HG02852 (cell line): ENCODE results near the gene AP2S1.
"Not testable (repeated sequence)": the region's sequence is repeated elsewhere in the genome, so short reads cannot be mapped to it uniquely, and the experiment has no call there.

Experiments used
- ATAC-seq: cut with Tn5 transposase; IDR thresholded peaks from one replicate; pipeline ENCODE4 v1.9.1; 2021; ENCODE audit warnings: mild to moderate bottlenecking, moderate library complexity; ENCODE audit not compliant: unreplicated experiment

Gene AP2S1

GRCh38 chr19:46809534-46810272, 40.9 kb downstream of the AP2S1 start:
- ATAC-seq, result no peak

- ATAC-seq, result no peak
Measured at GRCh38 chr19:46806656-46807055, 44.0 kb downstream of the AP2S1 start.

DNA sequence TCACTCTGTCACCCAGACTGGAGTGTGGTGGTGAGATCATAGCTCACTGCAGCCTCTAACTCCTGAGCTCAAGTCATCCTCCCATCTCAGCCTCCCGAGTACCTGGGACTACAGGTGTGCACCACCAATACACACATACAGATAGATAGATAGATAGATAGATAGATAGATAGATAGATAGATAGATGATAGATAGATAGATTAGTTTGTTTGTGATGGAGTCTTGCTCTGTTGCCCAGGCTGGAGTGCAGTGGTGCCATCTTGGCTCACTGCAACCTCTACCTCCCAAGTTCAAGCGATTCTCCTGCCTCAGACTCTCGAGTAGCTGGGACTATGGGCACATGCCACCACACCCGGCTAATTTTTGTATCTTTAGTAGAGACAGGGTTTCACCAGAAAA, 46.2 kb downstream of the AP2S1 start:
- not testable (repeated sequence) for ATAC-seq

- no peak for ATAC-seq
Measured at GRCh38 chr19:46803555-46803954, 47.1 kb downstream of the AP2S1 start.

- no peak for ATAC-seq
Measured at GRCh38 chr19:46802152-46802551, 48.5 kb downstream of the AP2S1 start.

GRCh38 chr19:46798713-46799112, 51.9 kb downstream of the AP2S1 start:
- no peak for ATAC-seq

GRCh38 chr19:46797881-46798280, 52.8 kb downstream of the AP2S1 start:
- no peak for ATAC-seq

DNA sequence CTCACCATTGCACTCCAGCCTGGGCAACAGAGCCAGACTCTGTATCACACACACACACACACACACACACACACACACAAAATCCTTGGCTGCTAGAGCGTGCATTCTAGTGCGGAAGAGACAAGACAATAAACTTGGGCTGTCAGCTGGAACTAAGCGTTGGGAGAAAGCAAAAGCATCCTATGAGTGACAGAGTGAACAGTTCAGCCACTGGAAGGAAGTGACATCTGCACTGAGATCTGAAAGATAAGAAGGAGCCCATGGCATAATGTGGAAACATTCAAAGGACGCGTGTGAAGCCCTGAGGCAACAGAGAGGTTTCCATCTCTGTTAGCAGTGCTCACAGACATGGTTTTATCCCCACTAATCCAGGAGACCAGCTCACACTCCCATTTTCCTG, 58.7 kb downstream of the AP2S1 start:
- ATAC-seq, result no peak

- ATAC-seq, result no peak
Measured at GRCh38 chr19:46789371-46789770, 61.3 kb downstream of the AP2S1 start.

DNA sequence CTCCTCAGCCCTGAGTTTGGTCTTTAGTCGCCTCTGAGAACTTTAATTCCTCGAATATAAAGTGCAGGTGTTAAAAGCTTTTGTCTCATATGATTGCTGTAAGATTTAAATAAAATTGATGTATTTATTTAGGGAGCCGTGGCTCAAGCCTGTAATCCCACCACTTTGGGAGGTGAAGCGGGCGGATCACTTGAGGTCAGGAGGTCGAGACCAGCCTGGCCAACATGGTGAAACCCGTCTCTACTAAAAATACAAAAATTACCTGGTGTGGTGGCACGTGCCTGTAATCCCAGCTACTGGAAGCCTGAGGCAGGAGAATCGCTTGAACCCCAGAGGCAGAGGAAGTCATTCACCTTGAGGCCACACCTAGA, 61.7 kb downstream of the AP2S1 start:
- no peak for ATAC-seq

DNA sequence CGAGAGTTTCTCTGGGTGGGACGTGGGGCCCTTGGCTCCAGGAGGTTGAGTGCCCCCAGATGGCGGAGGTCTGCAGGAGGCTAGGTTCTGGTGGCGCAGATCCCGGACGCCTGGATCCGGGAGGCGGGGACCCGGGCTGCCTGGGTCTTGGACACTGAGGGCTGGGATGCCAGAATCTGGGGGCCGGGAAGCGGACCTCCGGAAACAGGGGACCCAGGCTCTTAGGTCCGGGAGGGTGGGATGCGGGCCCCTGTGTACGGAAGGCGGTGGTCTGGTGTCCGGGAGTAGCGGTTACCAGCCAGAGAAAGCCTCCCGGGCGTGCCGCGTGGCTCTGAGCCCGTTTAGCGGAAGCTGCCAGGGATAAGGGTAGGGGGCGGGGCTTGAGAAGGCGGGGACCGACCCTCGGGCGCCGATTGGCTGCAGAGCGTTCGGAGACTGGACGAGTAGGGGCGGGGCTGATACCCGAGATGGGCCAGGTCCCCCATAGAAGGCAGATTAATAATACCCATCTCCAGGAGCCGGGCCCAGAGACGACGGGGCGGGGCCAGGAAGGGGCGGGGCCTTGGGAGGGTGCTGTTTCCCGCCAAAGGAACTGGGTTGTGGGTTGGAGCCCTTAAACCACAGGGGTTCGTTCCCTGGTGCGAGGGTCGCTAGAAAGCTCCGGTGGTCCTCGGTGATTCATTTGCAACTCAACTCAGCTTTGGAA, 62.2 kb downstream of the AP2S1 start, which contains the start of gene SLC1A5:
TSS of gene SLC1A5 (minus strand) at position 333 of the 706 bp plus-strand sequence. CDS start 629 bp downstream, outside the sequence.
- peak; percentile 47 for ATAC-seq
